ENCODE results near the gene CREG2.

DNA sequence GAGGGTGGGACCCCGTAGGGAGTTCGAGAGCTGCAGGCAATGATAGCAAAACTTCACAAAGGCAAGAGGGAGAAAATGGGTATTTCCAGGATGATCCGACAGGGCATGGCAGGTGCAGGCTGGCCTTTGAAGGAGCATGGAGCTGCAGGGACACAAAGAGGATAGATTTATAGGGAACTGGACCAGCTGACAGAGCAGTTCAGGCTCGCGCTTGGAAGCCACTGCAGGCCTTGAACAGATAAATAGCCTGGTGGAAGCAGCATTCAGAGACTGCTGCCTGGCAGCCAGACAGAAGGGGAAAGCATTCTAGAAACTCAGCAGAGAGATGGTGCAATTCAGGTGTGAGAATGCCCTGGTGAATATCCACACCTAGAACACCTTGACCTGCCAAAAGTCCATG lies 29.3 kb upstream of the CREG2 start:
- TF ChIP-seq POLR2A (IDR thresholded peaks at IDR 0.05), result no peak
- TF ChIP-seq, protein P1, sequence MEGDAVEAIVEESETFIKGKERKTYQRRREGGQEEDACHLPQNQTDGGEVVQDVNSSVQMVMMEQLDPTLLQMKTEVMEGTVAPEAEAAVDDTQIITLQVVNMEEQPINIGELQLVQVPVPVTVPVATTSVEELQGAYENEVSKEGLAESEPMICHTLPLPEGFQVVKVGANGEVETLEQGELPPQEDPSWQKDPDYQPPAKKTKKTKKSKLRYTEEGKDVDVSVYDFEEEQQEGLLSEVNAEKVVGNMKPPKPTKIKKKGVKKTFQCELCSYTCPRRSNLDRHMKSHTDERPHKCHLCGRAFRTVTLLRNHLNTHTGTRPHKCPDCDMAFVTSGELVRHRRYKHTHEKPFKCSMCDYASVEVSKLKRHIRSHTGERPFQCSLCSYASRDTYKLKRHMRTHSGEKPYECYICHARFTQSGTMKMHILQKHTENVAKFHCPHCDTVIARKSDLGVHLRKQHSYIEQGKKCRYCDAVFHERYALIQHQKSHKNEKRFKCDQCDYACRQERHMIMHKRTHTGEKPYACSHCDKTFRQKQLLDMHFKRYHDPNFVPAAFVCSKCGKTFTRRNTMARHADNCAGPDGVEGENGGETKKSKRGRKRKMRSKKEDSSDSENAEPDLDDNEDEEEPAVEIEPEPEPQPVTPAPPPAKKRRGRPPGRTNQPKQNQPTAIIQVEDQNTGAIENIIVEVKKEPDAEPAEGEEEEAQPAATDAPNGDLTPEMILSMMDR (IDR thresholded peaks at IDR 0.05), result no peak
- no peak for TF ChIP-seq POLR2AphosphoS5 (IDR thresholded peaks at IDR 0.05)
